Immature natural killer cell (primary cell): ENCODE measurements around the gene MOB1B. TPM values are rescaled to one million over a fixed set of nuclear protein-coding genes. Genes with fewer than 3 reads are reported as not detected.

ENCODE experiments used
- DNase-seq, 3 donors: peaks; one replicate each; pipeline ENCODE4 v3.0.0; 2022; ENCODE audit warnings: mixed read lengths in 1 of 3
- H3K27ac Mint-ChIP-seq, 6 donors: one replicate each; pipeline ENCODE4 v1.8.0; 2020; ENCODE audit warnings: mixed read lengths in 6 of 6, mild to moderate bottlenecking in 5 of 6, inconsistent platforms in 4 of 6, moderate library complexity in 3 of 6
- H3K27me3 Mint-ChIP-seq, 3 donors: one replicate each; pipeline ENCODE4 v1.8.0; 2020 to 2021; ENCODE audit warnings: low read depth in 3 of 3, mild to moderate bottlenecking in 3 of 3, mixed read lengths in 3 of 3, moderate library complexity in 3 of 3, inconsistent platforms in 1 of 3
- H3K36me3 Mint-ChIP-seq, 3 donors: one replicate each; pipeline ENCODE4 v1.8.0; 2020; ENCODE audit warnings: mixed read lengths in 3 of 3, inconsistent platforms in 2 of 3, mild to moderate bottlenecking in 2 of 3
- H3K4me1 Mint-ChIP-seq, 2 donors: one replicate each; pipeline ENCODE4 v1.8.0; 2020; ENCODE audit warnings: inconsistent platforms in 2 of 2, mild to moderate bottlenecking in 2 of 2, mixed read lengths in 2 of 2, moderate library complexity in 1 of 2
- H3K4me3 Mint-ChIP-seq, 5 donors: one replicate each; pipeline ENCODE4 v1.8.0; 2020; ENCODE audit warnings: mild to moderate bottlenecking in 5 of 5, mixed read lengths in 5 of 5, inconsistent platforms in 3 of 5, moderate library complexity in 3 of 5
- H3K9me3 Mint-ChIP-seq, 6 donors: one replicate each; pipeline ENCODE4 v1.8.0; 2020; ENCODE audit warnings: mild to moderate bottlenecking in 6 of 6, mixed read lengths in 6 of 6, inconsistent platforms in 4 of 6, moderate library complexity in 3 of 6
- polyA plus RNA-seq, 3 donors: library from polyadenylated mRNA; unstranded; fragments of 300-500 nt; fragmentation: Illumina TruSeq; gene quantifications; one replicate each; pipeline ENCODE4 v1.2.3, GENCODE V29; 2021

MOB1B gene
- polyA plus RNA-seq, 3 donors from 2014 or later, result 1.6 to 1.9 TPM; not detected in 1

DNA sequence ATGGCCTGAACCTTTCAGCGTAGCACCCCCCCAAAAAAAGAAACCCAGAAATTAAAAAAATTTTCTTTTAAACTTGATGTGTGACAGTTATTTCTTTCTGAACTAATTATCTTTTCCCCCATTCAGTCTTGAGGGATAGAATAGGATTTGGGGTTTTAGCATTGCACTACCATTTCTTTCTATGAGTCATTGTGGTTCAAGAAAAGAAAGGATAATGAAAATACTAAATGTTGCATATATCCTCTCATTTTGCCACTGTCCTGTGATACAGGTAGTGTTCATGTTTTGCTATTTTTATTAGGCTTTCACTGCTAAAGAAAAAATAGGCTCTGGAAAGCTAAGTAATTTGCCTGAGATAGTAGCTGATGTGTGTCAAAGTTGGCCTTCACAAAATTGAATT, 51.9 kb downstream of the MOB1B start:
- DNase-seq, result no peak
- no peaks in the 10 kb centered on the region for H3K36me3 Mint-ChIP-seq
- peak overlapping the region in 1 of 6 donors; percentile 57 for H3K27ac Mint-ChIP-seq
- peaks cover 2 to 7% of the 10 kb centered on the region in 2 donors for H3K4me1 Mint-ChIP-seq
- no peaks in the 10 kb centered on the region for H3K9me3 Mint-ChIP-seq
- no peak overlapping the region for H3K4me3 Mint-ChIP-seq
- peaks cover 0 to 2% (median 0%) of the 10 kb centered on the region in 3 donors for H3K27me3 Mint-ChIP-seq

DNA sequence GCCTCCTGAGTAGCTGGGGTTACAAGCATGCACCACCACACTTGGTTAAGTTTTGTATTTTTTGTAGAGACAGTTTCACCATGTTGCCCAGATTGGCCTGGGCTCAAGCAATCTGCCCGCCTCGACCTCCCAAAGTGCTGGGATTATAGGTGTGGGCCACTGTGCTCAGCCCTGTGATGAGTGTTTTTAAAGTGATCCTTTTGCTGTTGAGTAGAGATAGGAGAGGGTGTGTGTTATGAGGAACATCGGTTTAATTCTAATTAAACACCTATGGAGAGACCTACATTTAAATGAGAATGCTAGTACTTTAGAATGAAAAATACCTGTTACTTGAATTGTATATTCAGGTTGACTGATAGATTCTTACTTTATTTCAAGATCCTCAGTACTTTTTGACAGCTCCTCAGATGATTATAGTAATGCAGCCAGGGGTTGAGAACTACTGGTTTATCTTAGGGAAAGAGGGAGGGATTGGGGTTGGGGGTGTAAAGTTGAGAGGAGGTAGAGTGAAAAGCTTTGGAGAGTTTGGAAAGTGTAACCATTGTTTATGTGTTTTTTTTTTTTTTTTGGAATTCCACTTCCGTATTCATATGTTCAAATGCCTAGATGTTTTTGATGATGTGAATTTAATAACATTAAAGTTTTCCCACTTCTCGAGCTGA, 54.5 kb downstream of the MOB1B start:
- H3K27ac Mint-ChIP-seq, result peak overlapping the region in 2 of 6 donors; percentile 5 to 8
- no peak overlapping the region for H3K4me3 Mint-ChIP-seq
- peaks cover 0 to 4% (median 3%) of the 10 kb centered on the region in 3 donors for H3K36me3 Mint-ChIP-seq
- no peak for DNase-seq
- H3K9me3 Mint-ChIP-seq, result no peaks in the 10 kb centered on the region
- peaks cover 0 to 2% (median 0%) of the 10 kb centered on the region in 3 donors for H3K27me3 Mint-ChIP-seq
- peaks cover 0 to 2% of the 10 kb centered on the region in 2 donors for H3K4me1 Mint-ChIP-seq

DNA sequence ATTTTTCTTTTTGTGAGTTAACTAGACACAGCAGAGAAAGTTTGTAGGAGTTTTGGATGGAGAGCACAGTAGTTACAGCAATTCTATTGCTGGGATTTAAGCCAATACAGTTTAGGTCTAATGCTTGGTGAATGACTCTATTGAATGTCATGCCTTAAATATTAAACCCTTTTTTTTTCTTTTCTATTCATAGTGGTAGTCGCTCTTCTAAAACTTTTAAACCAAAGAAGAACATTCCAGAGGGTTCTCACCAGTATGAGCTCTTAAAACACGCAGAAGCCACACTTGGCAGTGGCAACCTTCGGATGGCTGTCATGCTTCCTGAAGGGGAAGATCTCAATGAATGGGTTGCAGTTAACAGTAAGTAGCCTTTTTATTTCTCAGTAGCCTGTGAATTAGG, 56.5 kb downstream of the MOB1B start:
- H3K36me3 Mint-ChIP-seq, result peaks cover 4 to 9% (median 8%) of the 10 kb centered on the region in 3 donors
- H3K27ac Mint-ChIP-seq, result no peak overlapping the region
- no peak overlapping the region for H3K4me3 Mint-ChIP-seq
- H3K4me1 Mint-ChIP-seq, result peaks cover 0 to 2% of the 10 kb centered on the region in 2 donors
- DNase-seq, result no peak
- H3K27me3 Mint-ChIP-seq, result peaks cover 0 to 2% (median 0%) of the 10 kb centered on the region in 3 donors
- no peaks in the 10 kb centered on the region for H3K9me3 Mint-ChIP-seq

DNA sequence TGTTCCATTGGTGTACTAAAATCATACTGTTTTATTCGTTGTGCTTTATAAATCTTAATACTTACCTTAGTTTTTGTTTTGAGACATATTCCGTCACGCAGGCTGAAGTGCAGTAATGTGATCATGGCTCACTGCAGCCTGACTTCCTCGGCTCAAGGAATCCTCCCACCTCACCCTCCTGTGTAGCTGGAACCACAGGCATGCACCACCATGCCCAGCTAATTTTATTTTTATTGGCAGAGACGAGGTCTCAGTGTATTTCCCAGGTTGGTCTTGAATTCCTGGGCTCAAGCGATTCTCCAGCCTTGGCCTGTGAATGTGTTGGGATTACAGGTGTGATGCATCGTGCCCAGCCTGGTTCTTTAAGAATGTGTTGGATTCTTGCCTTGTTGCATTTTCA, 66.9 kb downstream of the MOB1B start:
- Mint-ChIP-seq H3K27me3 (peaks cover 0 to 1% (median 0%) of the 10 kb centered on the region in 3 donors), H3K4me3 (no peak overlapping the region), H3K9me3 (no peaks in the 10 kb centered on the region), H3K27ac (no peak overlapping the region), H3K4me1 (peaks cover 0 to 3% of the 10 kb centered on the region in 2 donors), H3K36me3 (peaks cover 0 to 21% (median 14%) of the 10 kb centered on the region in 3 donors)
- no peak for DNase-seq

DNA sequence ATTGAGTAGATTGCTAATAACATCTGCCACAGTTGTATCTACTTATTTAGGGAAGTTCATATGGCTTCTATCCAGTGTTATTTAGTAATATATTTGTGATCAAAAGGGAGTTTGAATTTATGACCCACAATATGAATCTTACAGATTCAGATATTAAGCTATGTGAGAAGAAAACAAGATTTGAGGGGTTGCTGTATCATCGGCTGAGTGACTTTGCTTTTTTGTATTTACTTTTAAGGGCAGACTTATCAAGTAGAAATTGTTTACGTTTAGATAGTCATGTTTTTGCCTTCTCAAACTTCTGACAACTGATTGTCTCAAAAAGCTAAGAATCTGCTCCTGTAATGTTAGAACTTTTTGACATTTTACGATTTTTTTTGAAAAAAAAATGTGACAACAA, 74.1 kb downstream of the MOB1B start:
- Mint-ChIP-seq H3K27ac (no peak overlapping the region), H3K9me3 (no peaks in the 10 kb centered on the region), H3K4me1 (no peaks in the 10 kb centered on the region), H3K4me3 (no peak overlapping the region), H3K27me3 (no peaks in the 10 kb centered on the region), H3K36me3 (peaks cover 0 to 35% (median 27%) of the 10 kb centered on the region in 3 donors)
- DNase-seq, result no peak

DNA sequence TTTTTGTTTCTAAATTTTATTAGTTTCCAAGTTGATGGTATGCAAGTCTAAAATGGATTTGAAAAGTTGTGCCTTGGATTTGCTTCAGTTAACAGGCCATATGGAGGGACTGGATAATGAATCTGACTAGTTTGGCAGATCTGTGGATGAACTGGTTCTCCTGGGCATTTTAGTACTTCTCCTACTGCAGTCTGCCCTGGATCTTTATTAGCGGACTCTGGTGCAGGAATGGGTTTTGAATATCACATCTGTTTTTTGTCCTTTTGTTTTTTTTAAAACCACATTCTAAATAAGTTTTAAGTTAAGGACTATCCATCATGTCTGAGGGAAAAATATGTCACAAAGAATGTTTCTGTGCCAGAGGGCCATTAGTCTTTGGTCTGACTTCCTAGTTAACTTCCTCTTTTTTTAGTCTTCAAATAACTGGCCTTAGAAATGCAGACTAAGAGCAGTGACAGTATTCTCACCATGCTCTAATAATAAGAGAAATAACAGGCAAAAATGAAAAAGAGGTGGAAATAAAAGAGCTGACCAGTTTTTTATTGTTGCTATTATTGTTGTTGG, 77.4 kb downstream of the MOB1B start:
- no peak overlapping the region for H3K4me3 Mint-ChIP-seq
- H3K27me3 Mint-ChIP-seq, result no peaks in the 10 kb centered on the region
- DNase-seq, result no peak
- peaks cover 0 to 27% (median 22%) of the 10 kb centered on the region in 3 donors for H3K36me3 Mint-ChIP-seq
- no peak overlapping the region for H3K27ac Mint-ChIP-seq
- no peaks in the 10 kb centered on the region for H3K9me3 Mint-ChIP-seq
- H3K4me1 Mint-ChIP-seq, result no peaks in the 10 kb centered on the region

DNA sequence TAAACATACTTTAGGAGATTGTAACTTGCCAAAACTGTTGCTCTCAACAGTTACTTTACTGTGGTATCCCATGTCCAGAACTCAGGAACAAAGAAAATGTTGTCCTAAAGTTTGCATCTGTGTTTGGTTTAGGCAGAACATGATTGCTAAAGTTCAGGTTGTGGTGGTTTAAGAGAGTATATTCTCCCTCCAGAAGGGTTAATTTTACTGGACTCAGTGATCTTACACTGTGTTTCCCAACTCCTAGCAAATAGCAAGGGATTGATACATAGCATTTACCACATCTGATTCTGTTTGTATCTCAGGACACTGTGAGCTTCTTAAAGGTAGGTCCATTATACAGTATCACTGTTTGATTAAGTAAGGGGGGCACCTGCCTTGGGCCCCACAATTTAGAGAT, 78.0 kb downstream of the MOB1B start:
- H3K27me3 Mint-ChIP-seq, result no peaks in the 10 kb centered on the region
- H3K27ac Mint-ChIP-seq, result no peak overlapping the region
- peaks cover 0 to 20% (median 18%) of the 10 kb centered on the region in 3 donors for H3K36me3 Mint-ChIP-seq
- DNase-seq, result no peak
- H3K4me1 Mint-ChIP-seq, result no peaks in the 10 kb centered on the region
- no peak overlapping the region for H3K4me3 Mint-ChIP-seq
- H3K9me3 Mint-ChIP-seq, result no peaks in the 10 kb centered on the region

DNA sequence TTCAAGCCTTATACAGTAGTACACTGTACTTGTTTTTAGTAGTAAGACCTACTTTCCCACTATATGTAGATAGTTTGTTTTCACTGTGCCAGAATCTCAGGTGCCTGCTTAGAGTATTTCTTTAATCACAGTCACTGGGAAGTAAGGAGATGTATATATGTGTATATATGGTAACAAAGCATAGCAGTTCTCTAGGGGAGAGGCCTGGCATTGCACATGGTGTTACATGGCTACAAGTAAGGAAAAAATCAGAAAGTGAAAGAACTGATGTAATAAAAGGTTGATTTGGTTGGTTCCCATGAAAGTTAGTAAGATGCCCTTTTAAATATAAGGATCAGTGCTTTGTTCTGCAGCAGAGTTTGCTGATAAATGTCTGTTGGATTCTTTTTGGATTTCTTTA, 81.9 kb downstream of the MOB1B start:
- no peaks in the 10 kb centered on the region for H3K27me3 Mint-ChIP-seq
- H3K9me3 Mint-ChIP-seq, result no peaks in the 10 kb centered on the region
- H3K36me3 Mint-ChIP-seq, result peaks cover 0 to 4% (median 2%) of the 10 kb centered on the region in 3 donors
- no peak for DNase-seq
- H3K4me3 Mint-ChIP-seq, result no peak overlapping the region
- H3K4me1 Mint-ChIP-seq, result no peaks in the 10 kb centered on the region
- H3K27ac Mint-ChIP-seq, result no peak overlapping the region

DNA sequence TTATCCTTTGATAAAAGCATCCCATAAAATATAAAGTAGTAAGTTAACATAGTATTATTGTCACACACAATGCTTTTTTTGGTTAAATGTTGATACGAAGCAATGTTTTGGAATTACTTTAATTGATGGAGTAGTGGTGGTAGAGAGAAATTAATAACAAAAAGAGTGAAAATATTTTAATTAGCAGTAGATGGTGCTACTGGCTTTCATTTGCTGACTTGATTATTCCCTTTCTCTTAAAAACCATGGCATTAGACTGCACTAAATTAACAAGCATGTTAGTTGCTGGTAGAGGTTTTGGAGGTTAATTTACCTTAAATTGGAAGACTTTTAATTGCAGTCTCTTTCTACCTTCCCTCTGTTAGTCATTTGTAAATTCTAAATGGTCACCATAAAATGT, 82.4 kb downstream of the MOB1B start:
- no peak overlapping the region for H3K27ac Mint-ChIP-seq
- peaks cover 0 to 4% (median 0%) of the 10 kb centered on the region in 3 donors for H3K36me3 Mint-ChIP-seq
- H3K27me3 Mint-ChIP-seq, result no peaks in the 10 kb centered on the region
- H3K4me1 Mint-ChIP-seq, result no peaks in the 10 kb centered on the region
- H3K9me3 Mint-ChIP-seq, result no peaks in the 10 kb centered on the region
- H3K4me3 Mint-ChIP-seq, result no peak overlapping the region
- no peak for DNase-seq

DNA sequence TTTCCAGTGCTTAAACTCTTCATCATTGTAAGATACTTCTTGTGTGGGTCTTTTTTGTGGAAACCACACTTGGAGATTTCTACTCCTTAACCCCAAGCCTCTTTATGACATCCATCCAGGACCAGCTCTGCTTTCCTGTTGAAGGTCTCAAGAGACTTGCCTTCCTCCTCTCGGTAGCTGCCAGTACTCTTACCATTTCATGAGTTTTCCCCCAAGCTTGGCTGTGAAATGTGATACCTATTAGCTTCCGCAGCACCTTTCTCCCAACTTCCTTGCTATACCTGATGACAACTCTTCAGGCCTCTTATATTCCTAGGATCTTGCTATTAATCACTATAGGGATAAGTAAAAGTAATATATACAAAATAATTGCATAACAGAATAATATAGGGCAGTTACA, 89.4 kb downstream of the MOB1B start:
- no peaks in the 10 kb centered on the region for H3K36me3 Mint-ChIP-seq
- DNase-seq, result no peak
- peaks cover 0 to 1% (median 0%) of the 10 kb centered on the region in 6 donors for H3K9me3 Mint-ChIP-seq
- peaks cover 0 to 13% (median 0%) of the 10 kb centered on the region in 3 donors for H3K27me3 Mint-ChIP-seq
- H3K4me3 Mint-ChIP-seq, result peak overlapping the region in 1 of 5 donors; percentile 67
- peak overlapping the region in 3 of 6 donors; percentile 1 to 71 (median 61) for H3K27ac Mint-ChIP-seq
- peaks cover 34 to 36% of the 10 kb centered on the region in 2 donors for H3K4me1 Mint-ChIP-seq

DNA sequence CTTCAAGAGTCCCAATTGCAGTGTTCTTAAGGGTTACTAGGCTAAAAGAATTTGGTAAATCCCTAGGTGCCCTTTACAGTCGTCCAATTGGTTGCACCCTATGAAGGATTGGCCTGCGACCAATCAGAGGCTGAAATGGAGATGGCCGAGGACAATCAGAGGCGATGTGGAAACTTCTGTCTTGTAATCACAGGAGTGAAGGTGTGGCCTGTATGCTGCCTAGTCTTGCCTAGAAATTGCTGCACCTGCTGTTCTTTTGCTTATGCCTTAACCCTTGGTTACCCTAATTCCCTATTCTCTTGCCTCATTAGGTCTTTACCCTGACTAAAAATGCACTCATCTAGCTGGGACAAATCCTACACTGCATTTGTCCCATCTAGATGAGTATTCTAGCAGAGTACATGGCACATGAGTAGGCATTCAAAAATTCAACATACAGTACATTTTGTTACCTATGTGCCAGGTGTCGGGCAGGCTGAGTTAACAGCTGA, 90.3 kb downstream of the MOB1B start:
- DNase-seq, result no peak
- Mint-ChIP-seq H3K9me3 (peaks cover 0 to 1% (median 0%) of the 10 kb centered on the region in 6 donors), H3K36me3 (no peaks in the 10 kb centered on the region), H3K4me3 (peak overlapping the region; percentile 92 to 97 (median 94)), H3K27me3 (peaks cover 0 to 13% (median 0%) of the 10 kb centered on the region in 3 donors), H3K27ac (peak overlapping the region; percentile 81 to 96 (median 88)), H3K4me1 (peaks cover 42 to 44% of the 10 kb centered on the region in 2 donors)

DNA sequence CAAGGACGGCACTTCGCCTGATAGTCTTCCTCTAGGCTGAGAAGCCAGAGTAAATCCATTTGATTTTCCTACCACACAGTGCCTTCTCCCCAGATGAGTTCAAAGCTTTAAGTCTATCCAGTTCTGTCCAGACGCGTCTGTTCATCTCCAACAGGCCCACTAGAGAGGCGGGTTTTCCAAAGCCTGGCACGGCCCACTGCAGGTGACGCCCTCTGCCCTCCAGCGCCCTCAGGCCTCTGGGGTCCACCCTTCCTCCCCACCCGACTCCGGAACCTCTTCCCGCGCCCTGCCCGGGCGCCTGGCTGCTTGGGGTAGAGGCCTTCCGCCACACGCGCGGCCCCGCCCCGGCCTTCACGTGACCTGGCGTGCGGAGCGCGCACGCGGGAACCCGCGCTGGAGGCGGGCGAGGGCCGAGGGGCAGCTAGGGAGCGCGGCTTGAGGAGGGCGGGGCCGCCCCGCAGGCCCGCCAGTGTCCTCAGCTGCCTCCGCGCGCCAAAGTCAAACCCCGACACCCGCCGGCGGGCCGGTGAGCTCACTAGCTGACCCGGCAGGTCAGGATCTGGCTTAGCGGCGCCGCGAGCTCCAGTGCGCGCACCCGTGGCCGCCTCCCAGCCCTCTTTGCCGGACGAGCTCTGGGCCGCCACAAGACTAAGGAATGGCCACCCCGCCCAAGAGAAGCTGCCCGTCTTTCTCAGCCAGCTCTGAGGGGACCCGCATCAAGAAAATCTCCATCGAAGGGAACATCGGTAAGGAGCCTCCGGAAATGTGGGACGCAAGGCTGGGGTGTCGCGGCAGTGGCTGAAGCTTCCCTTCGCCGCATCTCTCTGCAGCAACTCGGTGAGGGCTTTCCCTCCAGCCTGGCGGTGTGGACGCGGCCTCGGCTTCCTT, 91.3 kb downstream of the MOB1B start, which contains the start of gene DCK:
TSS of gene DCK (plus strand) at position 469 of the 888 bp plus-strand sequence. CDS start at position 656, 187 bp downstream.
- peaks cover 48 to 54% of the 10 kb centered on the region in 2 donors for H3K4me1 Mint-ChIP-seq
- H3K4me3 Mint-ChIP-seq, result peak within 1 kb of the TSS; percentile 92 to 97 (median 94)
- peaks cover 0 to 1% (median 0%) of the 10 kb centered on the region in 6 donors for H3K9me3 Mint-ChIP-seq
- peaks cover 0 to 13% (median 0%) of the 10 kb centered on the region in 3 donors for H3K27me3 Mint-ChIP-seq
- DNase-seq, result peak; percentile 89 to 90 (median 89)
- H3K36me3 Mint-ChIP-seq, result no peaks in the 10 kb centered on the region
- H3K27ac Mint-ChIP-seq, result peak within 1 kb of the TSS; percentile 81 to 96 (median 90)

DNA sequence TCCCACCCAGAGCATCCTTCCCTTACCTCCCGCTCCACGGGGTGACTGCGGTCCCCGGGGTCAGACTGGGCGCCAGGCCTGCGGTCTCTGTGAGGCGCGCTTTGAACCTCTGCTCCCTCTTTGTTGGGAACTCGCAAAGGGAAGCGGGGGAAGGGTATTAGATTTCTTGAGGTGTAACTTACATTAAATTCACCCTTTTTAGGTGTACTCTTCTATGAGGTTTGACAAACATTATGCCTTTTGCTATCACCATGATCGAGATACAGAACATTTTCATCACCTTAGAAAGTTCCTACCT, 91.8 kb downstream of the MOB1B start:
- H3K4me1 Mint-ChIP-seq, result peaks cover 53 to 60% of the 10 kb centered on the region in 2 donors
- peaks cover 1% of the 10 kb centered on the region in 3 donors for H3K36me3 Mint-ChIP-seq
- H3K9me3 Mint-ChIP-seq, result peaks cover 0 to 1% (median 0%) of the 10 kb centered on the region in 6 donors
- no peak for DNase-seq
- peaks cover 0 to 13% (median 0%) of the 10 kb centered on the region in 3 donors for H3K27me3 Mint-ChIP-seq
- H3K27ac Mint-ChIP-seq, result peak overlapping the region; percentile 79 to 96 (median 84)
- peak overlapping the region; percentile 92 to 97 (median 94) for H3K4me3 Mint-ChIP-seq
